IPS-NIHi7 (cell line): ENCODE measurements around the gene TMEM117.
A peak's percentile ranks its signal among the peaks of the same experiment; 100 is the strongest.
"Not testable (repeated sequence)": the region's sequence is repeated elsewhere in the genome, so short reads cannot be mapped to it uniquely, and the experiment has no call there.

Experiments used
- DNase-seq: peaks from one replicate; pipeline ENCODE4 v3.0.0; 2012; ENCODE audit warnings: mixed read lengths; ENCODE audit errors: extremely low spot score

Gene TMEM117

DNA sequence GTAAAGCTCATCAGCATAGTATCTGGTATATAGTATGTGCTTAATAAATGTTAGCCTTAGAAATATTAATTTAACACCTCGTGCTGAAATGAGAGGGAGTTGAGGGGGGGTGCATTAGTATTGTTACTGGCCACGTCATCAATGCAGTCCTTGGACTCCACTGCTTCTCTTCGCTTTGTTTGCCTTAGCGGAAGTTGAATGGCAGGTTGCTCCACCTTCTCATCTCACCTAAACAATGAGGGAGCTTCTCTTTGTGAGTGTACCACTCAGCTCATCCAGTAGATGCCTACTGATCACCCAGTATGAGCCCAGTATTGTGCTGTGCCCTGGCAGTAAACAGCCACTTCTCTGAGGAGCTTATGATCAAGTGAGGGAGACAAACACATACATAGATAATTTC lies 4.5 kb downstream of the TMEM117 start:
- no peak for DNase-seq

DNA sequence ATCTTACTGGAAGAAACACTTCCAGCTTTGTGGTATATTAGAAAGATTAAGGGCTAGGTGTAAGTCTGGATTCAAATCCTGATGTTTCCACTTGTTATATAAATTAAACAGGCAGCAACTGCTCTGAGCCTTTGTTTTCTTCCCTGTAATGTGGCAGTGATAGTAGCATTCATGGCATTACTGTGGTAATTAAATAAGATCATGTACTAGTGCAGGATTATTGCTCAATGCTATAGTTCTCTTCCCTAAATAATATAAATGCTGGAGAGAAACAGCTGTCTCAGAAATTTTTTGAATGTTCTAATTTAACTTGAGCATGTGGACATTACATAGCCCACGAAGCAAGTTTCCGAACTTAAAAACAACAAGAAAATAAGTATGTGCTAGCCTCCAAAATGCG lies 5.4 kb downstream of the TMEM117 start:
- DNase-seq: no peak

DNA sequence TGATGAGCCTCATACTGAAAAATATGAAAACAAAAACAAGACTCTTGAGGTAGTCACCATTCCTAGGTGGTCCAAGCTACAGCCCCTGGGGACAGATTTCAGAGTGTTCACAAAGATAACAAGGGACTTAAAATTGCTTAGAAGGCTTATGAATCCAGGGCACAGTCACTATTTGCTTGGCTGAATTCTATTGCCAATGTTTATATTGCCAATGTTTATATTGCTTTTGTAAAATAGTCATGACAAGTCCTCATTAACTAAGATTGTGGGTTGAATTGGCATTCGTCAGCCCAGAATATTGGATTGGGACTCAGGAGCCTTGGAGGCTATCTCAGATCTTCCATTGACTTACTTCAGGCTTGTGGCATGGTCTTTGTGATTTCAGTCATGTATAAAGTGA lies 6.4 kb downstream of the TMEM117 start:
- DNase-seq: no peak

DNA sequence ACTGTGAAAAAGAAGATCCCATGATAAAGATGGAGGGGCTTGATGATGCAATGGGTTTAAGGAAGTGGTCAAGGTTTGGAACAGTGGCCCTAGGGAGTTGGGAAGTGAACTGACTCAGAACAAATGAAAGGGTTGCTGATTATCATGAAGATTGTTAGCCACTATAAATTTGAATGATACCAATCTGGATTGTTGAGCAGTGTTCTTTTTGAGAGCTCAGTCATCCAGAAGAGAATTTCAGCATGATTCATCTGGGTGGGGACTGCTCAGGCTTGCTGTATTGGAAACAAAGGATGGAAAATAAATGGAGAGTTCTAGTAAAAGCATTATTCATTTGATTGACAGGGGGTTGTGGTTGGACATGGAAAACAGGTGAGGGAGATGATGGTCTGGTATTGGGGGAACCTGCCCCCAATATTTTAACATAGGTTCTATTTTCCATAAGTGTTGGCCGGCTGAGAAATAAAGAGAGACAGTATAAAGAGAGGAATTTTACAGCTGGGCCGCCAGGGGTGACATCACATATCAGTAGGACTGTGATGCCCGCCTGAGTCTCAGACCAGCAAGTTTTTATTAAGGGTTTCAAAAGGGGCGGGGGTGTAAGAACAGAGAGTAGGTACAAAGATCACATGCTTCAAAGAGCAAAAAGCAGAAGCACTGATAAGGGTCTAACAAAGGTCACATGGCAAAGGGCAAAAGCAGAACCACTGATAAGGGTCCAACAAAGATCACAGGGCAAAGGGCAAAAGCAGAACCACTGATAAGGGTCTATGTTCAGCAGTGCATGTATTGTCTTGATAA lies 11.7 kb downstream of the TMEM117 start:
- DNase-seq: not testable (repeated sequence)

DNA sequence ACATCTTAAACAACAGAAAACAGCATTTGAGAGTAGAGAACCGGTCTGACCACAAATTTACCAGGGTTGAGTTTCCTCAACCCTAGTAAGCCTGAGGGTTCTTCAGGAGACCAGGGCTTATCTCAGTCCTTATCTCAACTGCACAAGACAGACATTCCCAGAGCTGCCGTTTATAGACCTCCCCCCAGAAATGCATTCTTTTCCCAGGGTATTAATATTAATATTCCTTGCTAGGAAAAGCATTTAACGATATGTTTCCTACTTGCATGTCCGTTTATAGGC lies 12.3 kb downstream of the TMEM117 start:
- DNase-seq: no peak

DNA sequence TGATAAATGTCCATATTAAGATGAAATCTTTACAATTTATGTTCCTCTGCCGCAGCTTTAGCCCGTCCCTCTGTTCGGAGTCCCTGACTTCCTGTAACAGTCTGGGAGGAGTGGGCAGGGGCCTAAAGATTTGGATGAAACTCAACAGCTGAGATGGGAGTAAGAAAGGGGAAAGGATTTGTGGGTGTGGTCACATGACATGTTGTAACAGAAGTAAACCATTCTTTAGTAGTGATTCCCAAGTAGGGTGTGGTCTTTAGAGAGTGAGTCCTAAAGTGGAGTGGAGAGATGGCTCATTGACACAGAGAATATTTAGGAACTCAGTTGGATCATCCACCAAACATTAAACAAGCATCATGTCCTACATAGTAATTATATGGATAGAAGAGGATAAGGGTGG lies 12.9 kb downstream of the TMEM117 start:
- DNase-seq: no peak

DNA sequence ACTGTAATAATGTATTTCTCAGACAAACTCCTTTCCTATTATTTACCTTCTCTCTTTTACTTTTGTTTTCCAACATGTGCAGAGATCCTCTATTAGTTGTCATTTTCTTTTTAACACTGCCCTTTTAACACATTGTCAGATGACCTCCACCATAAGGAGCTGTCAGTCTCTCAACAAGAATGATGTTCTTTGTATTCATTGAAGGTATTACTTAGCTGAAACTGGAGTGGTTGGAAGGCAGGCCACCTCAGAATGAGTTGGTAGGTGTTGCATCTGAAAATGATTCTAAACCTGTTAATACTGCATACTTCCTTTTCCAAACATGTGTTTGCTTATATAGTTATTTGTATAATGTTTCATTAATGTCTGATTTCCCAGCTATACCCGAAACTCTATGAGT lies 16.9 kb downstream of the TMEM117 start:
- DNase-seq: no peak

DNA sequence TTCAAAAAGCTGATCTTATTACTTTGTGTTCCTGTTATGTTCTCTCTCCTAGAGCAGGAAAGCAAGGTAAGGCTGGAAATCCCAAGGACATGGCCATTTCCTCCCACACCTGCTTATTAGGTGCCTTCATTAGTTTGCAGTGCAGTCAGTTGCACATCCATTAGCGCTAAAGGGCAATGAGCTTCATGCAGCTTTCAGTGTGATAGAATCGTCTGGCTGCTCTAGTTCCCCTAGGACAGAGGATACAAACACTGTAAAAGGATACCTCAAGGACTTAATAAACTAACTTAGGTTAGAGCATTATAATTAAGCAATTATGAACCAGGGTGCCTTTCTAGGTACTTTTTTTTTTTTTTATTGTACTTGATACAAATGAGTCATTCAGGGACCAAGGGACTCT lies 21.1 kb downstream of the TMEM117 start:
- no peak for DNase-seq

DNA sequence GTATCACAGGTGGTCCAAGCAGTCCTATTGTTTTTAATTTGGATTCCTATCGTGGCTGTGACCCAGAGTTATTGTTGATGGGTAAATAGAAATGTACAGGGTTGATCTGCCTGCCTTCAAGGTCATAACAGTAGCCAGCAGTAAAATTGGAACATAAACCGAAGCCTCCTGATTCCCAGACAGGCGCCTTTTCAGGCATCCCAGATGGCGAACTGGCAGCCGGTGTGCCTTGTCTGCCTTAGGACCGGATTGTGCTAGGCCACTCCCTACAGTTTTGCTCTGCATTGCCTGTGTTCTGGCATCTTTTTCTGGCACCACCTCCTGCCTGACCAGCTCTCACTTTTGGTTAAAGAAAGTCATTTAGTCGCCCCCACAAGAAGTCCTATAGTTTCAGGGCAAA lies 22.2 kb downstream of the TMEM117 start:
- no peak for DNase-seq

DNA sequence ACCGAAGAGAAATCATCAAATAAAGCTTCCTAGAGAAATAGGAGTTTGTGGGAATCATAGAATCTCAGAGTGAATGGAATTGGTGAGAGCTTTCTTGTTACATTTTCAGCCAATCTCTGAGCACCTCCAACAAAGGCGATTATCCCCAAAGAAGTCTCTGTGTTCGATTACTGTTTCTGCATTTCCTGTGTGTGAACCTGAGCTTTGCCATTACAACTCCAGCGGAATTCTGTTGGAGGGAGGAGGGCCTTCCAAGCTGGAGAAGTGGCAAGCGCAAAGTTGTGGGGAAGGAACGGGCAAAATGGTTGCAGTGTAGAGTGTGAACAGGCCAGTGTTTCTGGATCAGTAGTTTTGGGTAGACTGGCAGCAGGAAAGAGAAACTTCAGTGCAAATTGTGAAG lies 23.1 kb downstream of the TMEM117 start:
- no peak for DNase-seq

DNA sequence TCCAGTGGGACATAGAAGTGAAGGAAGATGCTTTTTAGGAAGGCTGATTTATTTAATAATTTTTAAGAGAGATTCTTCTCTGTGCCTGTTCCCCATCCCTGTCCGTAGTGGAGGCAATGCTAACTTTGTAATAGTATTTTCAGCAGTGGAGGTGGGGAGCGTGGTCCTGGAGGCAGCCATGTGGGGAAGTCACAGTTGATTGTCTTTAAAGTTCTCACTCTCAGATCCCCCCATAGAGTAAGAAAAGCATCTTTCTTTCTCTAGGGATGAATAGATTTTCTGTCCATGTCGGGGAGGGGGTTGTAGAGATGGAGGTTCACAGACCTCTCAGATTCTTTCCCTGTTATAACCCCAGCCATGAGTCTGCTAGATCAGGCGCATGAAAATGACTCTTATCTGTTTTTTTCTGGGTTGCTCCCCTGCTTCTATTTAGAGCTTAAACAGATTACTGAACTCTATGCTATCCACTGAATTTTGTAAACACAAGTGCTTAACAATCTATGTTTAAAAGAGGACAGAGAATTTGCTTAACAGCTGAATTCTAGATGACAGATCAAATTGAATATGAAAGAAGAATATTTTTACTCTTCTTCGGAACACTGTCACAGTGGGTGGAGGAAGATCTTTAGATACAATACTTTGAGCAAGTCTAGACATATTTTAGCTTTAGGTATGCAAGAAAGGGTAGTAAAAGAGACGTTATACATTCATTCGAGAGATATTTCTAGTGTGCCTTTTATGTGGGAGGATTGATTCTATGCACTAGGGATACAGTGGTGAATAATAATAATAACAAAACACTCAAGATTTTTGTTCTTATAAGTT lies 25.3 kb downstream of the TMEM117 start:
- DNase-seq: no peak

DNA sequence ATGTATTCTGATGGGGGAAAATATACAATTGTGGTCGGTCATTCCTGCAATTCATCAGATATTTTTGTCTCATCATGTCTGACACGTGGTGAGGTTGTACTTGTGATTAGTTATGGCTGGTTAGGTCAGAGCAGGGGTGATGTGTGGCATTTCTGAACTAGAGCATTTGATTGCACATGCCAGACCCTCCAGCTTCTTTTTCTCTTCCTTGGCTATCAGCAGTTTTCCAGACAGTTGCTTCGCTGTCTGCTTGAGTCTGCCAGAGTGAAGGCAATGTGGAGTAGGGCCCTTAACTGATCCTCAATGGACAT lies 25.9 kb downstream of the TMEM117 start:
- no peak for DNase-seq

DNA sequence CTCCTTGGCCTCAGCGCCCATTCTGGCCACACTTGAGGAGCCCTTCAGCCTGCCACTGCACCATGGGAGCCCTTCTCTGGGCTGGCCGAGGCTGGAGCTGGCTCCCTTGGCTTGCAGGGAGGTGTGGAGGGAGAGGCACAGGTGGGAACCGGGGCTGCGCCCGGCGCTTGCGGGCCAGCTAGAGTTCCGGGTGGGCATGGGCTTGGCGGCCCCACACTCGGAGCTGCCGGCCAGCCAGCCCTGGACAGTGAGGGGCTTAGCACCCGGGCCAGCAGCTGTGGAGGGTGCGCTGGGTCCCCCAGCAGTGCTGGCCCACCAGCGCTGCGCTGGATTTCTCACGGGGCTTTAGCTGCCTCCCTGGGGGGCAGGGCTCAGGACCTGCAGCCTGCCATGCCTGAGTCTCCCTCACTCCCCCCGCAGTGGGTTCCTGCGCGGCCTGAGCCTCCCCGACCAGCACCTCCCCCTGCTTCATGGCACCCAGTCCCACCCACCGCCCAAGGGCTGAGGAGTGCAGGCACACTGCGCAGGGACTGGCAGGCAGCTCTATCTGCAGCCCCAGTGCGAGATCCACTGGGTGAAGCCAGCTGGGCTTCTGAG lies 28.0 kb downstream of the TMEM117 start:
- no peak for DNase-seq

DNA sequence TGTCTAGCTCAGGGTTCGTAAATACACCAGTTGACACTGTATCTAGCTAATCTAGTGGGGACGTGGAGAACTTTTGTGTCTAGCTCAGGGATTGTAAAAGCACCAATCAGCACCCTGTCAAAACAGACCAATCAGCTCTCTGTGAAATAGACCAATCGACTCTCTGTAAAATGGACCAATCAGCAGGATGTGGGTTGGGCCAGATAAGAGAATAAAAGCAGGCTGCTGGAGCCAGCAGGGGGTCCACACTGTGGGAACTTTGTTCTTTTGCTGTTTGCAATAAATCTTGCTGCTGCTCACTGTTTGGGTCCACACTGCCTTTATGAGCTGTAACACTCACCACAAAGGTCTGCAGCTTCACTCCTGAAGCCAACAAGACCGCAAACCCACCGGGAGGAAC lies 28.7 kb downstream of the TMEM117 start:
- not testable (repeated sequence) for DNase-seq

DNA sequence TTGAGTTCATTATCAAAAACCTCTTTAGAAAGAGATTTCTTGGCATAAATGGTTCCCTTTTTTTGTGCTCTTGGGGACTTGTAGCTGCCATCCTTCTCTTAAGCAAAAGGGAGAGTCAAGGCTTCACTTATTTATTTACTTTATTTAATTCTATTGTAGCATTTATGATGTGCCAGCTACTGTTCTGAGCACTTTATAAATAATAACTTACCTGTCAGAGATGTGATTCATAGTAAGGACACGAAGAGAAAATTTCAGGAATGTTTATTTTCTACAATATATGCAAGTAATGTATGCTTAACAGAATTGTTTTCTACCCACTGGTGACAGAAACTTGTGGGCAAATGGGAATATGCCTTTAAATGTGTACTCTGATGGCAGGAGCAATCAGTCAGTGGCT lies 33.3 kb downstream of the TMEM117 start:
- no peak for DNase-seq

DNA sequence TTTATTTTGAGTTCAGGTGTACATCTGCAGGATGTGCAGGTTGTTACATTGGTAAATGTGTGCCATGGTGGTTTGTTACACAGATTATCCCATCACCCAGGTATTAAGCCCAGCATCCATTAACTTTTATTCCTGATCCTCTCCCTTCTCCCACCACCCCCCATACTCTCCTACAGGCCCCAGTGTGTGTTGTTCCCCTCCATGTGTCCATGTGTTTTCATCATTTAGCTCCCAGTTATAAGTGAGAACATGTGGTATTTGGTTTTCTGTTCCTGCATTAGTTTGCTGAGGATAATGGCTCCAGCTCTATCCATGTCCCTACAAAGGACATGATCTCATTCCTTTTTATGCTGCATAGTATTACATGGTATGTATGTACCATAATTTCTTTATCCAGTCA lies 33.9 kb downstream of the TMEM117 start:
- DNase-seq: not testable (repeated sequence)

DNA sequence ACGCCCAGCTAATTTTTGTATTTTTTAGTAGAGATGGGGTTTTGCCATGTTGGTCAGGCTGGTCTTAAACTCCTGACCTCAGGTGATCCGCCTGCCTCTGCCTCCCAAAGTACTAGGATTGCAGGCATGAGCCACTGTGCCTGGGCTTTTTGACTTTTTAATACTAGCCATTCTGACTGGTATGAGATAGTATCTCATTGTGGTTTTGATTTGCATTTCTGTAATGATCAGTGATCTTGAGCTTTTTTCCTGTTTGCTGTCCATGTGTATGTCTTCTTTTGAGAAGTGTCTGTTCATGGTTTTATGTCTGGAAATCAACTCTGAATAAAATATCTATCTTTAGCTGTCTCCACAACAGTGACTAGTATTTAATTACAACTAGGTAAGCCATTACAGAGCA lies 35.4 kb downstream of the TMEM117 start:
- DNase-seq: not testable (repeated sequence)

DNA sequence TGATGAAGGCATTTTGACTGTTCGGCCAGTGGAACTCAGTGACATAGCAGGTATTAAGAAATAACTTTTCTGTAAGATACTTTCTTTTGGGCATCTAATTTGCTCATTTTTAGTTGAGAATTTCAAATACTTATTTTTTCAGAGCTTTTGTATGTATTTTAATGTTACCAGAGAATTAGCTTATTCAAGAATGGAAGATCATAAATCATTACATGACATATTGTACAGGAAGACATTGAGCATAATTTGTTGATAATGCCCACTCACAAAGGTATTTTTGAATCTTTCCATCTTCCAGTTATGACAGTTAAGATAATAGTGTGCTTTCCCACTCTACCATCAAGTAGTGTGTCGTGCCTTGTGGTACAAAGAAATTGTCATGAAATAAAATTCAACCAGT lies 36.5 kb downstream of the TMEM117 start:
- DNase-seq: no peak

DNA sequence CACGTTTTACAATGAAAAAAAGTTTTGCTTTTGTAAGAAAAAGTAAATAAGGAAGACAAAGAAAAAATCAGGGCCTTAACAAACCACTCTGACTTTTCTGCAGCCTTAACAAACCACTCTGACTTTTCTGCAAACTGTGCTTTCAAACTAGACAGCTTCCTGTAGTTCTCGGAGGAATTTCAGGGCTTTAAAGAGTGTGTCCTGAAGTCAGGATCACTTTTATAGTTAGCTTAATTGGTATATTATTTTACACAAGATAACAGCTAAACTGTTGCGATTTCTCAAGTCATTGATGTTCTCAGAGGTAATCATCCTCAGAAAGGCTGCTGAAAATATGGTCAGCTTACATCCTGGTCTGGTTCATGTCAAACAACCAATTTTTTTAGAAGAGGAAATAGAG lies 42.2 kb downstream of the TMEM117 start:
- DNase-seq: no peak

DNA sequence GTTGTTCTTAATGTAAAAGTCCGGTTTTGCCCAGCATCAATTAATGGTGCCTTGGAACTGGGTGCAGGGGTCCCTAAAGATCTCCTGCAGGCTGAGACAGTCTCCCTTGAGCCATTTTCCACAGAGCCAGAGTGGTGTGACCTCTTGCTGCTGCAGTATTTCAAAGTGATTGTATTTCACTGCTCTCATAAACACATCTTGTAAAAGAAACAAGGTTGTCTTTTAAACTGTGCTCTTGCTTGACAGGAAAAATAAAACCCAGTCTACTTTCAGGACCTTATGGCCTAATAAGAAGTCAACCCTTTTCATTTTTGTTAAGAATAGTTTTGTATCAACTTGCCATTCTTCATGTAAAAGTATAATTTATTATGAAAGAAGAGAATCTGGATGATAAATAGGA lies 44.7 kb downstream of the TMEM117 start:
- DNase-seq: no peak

DNA sequence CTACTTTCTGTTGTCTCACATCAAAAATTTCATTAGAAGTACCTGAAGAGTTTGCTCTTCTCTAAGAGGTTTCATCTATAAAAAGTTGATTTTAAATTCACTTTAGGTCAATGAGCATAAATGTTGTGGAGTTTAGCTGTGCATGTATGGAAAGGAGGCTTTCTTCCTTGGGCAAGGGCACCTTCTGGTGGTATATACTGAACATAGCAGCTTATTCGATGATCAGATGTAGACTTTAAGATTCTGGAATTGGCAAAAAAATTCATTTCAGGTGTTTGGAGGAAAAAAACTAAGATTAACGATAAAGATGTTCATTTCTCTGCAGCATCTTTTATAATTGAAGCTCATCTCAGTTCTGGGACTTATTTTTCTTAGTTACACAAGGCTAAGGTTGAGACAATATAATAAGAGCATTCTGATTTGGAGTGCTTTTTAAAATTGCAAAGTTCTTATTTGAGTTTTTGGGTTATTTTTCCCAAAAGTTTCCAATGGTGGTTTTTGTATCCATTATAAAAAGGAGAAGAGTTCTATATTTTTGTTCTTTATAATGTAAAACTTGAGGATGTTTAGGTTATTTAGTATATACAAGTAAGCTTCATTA lies 46.8 kb downstream of the TMEM117 start:
- peak; percentile 46 for DNase-seq

DNA sequence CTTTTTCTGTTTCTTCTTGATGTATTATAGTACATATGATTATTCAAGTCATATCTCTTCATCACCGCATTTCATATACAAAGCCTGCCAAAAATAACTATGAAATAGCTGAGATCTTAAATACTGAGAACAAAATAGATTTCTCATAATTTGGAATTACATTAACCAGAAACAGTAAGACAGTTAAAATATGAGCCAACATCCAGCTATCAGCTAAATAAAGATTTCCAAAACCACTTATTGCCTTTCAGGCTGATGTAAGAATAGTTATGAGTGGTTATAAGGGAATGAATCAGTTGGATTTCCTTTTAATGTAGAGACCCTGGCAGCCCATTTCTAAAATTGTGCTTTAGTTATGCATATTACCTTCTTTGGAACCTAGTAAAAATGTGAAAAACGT lies 47.4 kb downstream of the TMEM117 start:
- DNase-seq: no peak

DNA sequence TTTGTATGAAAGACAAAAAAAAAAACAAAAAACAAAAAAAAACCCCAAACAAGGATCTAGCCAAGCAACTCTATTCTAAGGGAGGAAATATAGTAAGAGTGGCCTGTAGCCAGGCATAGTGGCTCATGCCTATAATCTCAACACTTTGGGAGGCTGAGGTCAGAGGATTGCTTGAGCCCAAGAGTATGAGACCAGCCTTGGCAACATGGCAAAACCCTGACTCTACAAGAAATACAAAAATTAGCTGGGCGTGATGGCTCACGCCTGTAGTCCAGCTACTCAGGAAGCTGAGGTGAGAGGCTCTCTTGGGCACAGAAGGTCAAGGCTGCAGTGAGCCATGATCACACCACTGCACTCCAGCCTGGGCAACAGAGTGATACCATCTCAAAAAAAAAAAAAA lies 47.9 kb downstream of the TMEM117 start:
- DNase-seq: no peak
